SK-N-MC (cell line): ENCODE data around the gene CHI3L2.

Experiments
- DNase-seq: peaks from one replicate; pipeline ENCODE4 v3.0.0-alpha.2; 2011; ENCODE audit warnings: low read depth, low spot score
- H3K27ac ChIP-seq: fragments of 200-600 bp; sonication (generic); 2 replicates; pipeline ENCODE4 v1.5.1; 2016; ENCODE audit warnings: mixed run types
- H3K36me3 ChIP-seq: fragments of 200-600 bp; sonication (generic); 2 replicates; pipeline ENCODE4 v1.6.1; 2017; ENCODE audit warnings: antibody characterized with exemption, low read length, mixed read lengths; ENCODE audit not compliant: insufficient read depth
- H3K4me3 ChIP-seq: fragments of 200-600 bp; sonication (generic); 2 replicates; pipeline ENCODE4 v1.5.1; 2016
- H3K9ac ChIP-seq: fragments of 200-600 bp; sonication (generic); 2 replicates; pipeline ENCODE4 v1.8.0; 2017; ENCODE audit warnings: mixed run types, mixed read lengths; ENCODE audit not compliant: insufficient read length
- H3K9me3 ChIP-seq: fragments of 200-600 bp; sonication (generic); 2 replicates; pipeline ENCODE4 v1.6.1; 2017; ENCODE audit warnings: low read depth, mild to moderate bottlenecking, antibody characterized with exemption, low read length, moderate library complexity, mixed read lengths
- EZH2 ChIP-seq: fragments of 200-600 bp; sonication (generic); IDR thresholded peaks from one replicate; pipeline ENCODE4 v1.6.1; 2017; ENCODE audit warnings: antibody characterized with exemption
- FOXP2 ChIP-seq: optimal IDR thresholded peaks from 2 replicates; pipeline ENCODE3; 2011; ENCODE audit warnings: mild to moderate bottlenecking, moderate library complexity; ENCODE audit not compliant: insufficient read depth; ENCODE audit errors: extremely low read length, control extremely low read depth
- POLR2AphosphoS5 ChIP-seq: IDR thresholded peaks from 2 replicates; pipeline ENCODE4 v1.6.1; 2012; ENCODE audit warnings: mild to moderate bottlenecking, low read depth, low read length, borderline replicate concordance

Gene CHI3L2

GRCh38 chr1:111272081-111272480, 44.6 kb downstream of the CHI3L2 start:
- no peak for DNase-seq
- Histone ChIP-seq H3K27ac (no peak overlapping the region), H3K9me3 (no peaks in the 10 kb centered on the region), H3K36me3 (no peaks in the 10 kb centered on the region), H3K4me3 (no peak overlapping the region), H3K9ac (no peak overlapping the region)
- TF ChIP-seq FOXP2, result no peak
- no peak for TF ChIP-seq EZH2
- TF ChIP-seq POLR2AphosphoS5, result no peak

GRCh38 chr1:111274653-111275052, 47.1 kb downstream of the CHI3L2 start:
- Histone ChIP-seq H3K9me3 (no peaks in the 10 kb centered on the region), H3K9ac (no peak overlapping the region), H3K27ac (no peak overlapping the region), H3K36me3 (no peaks in the 10 kb centered on the region), H3K4me3 (no peak overlapping the region)
- DNase-seq, result no peak
- TF ChIP-seq FOXP2 (no peak), EZH2 (no peak), POLR2AphosphoS5 (no peak)

GRCh38 chr1:111275079-111275478, 47.6 kb downstream of the CHI3L2 start:
- Histone ChIP-seq H3K27ac (no peak overlapping the region), H3K9me3 (no peaks in the 10 kb centered on the region), H3K4me3 (no peak overlapping the region), H3K9ac (no peak overlapping the region), H3K36me3 (no peaks in the 10 kb centered on the region)
- no peak for DNase-seq
- TF ChIP-seq POLR2AphosphoS5 (no peak), EZH2 (no peak), FOXP2 (no peak)

- DNase-seq, result no peak
- Histone ChIP-seq H3K27ac (no peak overlapping the region), H3K36me3 (no peaks in the 10 kb centered on the region), H3K9ac (no peak overlapping the region), H3K9me3 (no peaks in the 10 kb centered on the region), H3K4me3 (no peak overlapping the region)
- TF ChIP-seq EZH2, result no peak
- no peak for TF ChIP-seq POLR2AphosphoS5
- no peak for TF ChIP-seq FOXP2
Observed at GRCh38 chr1:111275780-111276433, 48.4 kb downstream of the CHI3L2 start.

GRCh38 chr1:111279144-111279543, 51.6 kb downstream of the CHI3L2 start:
- no peak overlapping the region for H3K9ac ChIP-seq
- H3K36me3 ChIP-seq, result no peaks in the 10 kb centered on the region
- H3K4me3 ChIP-seq, result no peak overlapping the region
- TF ChIP-seq POLR2AphosphoS5, result no peak
- TF ChIP-seq EZH2, result no peak
- TF ChIP-seq FOXP2, result no peak
- H3K27ac ChIP-seq, result no peak overlapping the region
- DNase-seq, result no peak
- no peaks in the 10 kb centered on the region for H3K9me3 ChIP-seq

GRCh38 chr1:111280267-111280666, 52.8 kb downstream of the CHI3L2 start:
- TF ChIP-seq EZH2 (no peak), POLR2AphosphoS5 (no peak), FOXP2 (no peak)

GRCh38 chr1:111281411-111281810, 53.9 kb downstream of the CHI3L2 start:
- Histone ChIP-seq H3K9me3 (no peaks in the 10 kb centered on the region), H3K36me3 (no peaks in the 10 kb centered on the region), H3K4me3 (no peak overlapping the region), H3K9ac (no peak overlapping the region), H3K27ac (no peak overlapping the region)
- no peak for DNase-seq
- TF ChIP-seq FOXP2 (no peak), EZH2 (no peak), POLR2AphosphoS5 (no peak)

More at GRCh38 chr1:111280267-111280666, 52.8 kb downstream of the CHI3L2 start:
- Histone ChIP-seq H3K27ac (no peak overlapping the region), H3K36me3 (no peaks in the 10 kb centered on the region), H3K9me3 (no peaks in the 10 kb centered on the region), H3K9ac (no peak overlapping the region), H3K4me3 (no peak overlapping the region)
- DNase-seq, result no peak

- Histone ChIP-seq H3K36me3 (no peaks in the 10 kb centered on the region), H3K9me3 (no peaks in the 10 kb centered on the region), H3K27ac (no peak overlapping the region), H3K4me3 (no peak overlapping the region), H3K9ac (no peak overlapping the region)
- TF ChIP-seq POLR2AphosphoS5, result no peak
- TF ChIP-seq EZH2, result no peak
- TF ChIP-seq FOXP2, result no peak
- no peak for DNase-seq
Observed at GRCh38 chr1:111283838-111284237, 56.3 kb downstream of the CHI3L2 start.

GRCh38 chr1:111285879-111286278, 58.4 kb downstream of the CHI3L2 start:
- TF ChIP-seq POLR2AphosphoS5 (no peak), EZH2 (no peak), FOXP2 (no peak)
- Histone ChIP-seq H3K36me3 (no peaks in the 10 kb centered on the region), H3K9me3 (no peaks in the 10 kb centered on the region), H3K9ac (no peak overlapping the region), H3K4me3 (no peak overlapping the region), H3K27ac (no peak overlapping the region)
- no peak for DNase-seq

GRCh38 chr1:111286912-111287311, 59.4 kb downstream of the CHI3L2 start:
- no peak for TF ChIP-seq POLR2AphosphoS5
- no peak for TF ChIP-seq FOXP2
- TF ChIP-seq EZH2, result no peak
- Histone ChIP-seq H3K27ac (no peak overlapping the region), H3K36me3 (no peaks in the 10 kb centered on the region), H3K9ac (no peak overlapping the region), H3K4me3 (no peak overlapping the region), H3K9me3 (no peaks in the 10 kb centered on the region)
- no peak for DNase-seq
